WI38 (cell line): ENCODE measurements around the gene SRPK2.

ENCODE experiments used
- H3K4me3 ChIP-seq: 2 replicates; pipeline ENCODE4 v1.5.1; 2011; ENCODE audit warnings: low read depth, mild to moderate bottlenecking, control low read depth, low read length
- CTCF ChIP-seq: IDR thresholded peaks from 2 replicates; pipeline ENCODE4 v1.5.1; 2012; ENCODE audit warnings: low read depth, mild to moderate bottlenecking, control low read depth, low read length

Gene SRPK2

GRCh38 chr7:105189859-105190492 lies 198.7 kb downstream of the SRPK2 start:
- H3K4me3 ChIP-seq = no peak overlapping the region
- TF ChIP-seq CTCF = no peak

- TF ChIP-seq CTCF = no peak
- no peak overlapping the region for H3K4me3 ChIP-seq
Measured at GRCh38 chr7:105188201-105188600, 200.5 kb downstream of the SRPK2 start.

- no peak overlapping the region for H3K4me3 ChIP-seq
- no peak for TF ChIP-seq CTCF
Measured at GRCh38 chr7:105187302-105188169, 201.2 kb downstream of the SRPK2 start.

GRCh38 chr7:105185290-105186010 lies 203.3 kb downstream of the SRPK2 start:
- no peak for TF ChIP-seq CTCF
- no peak overlapping the region for H3K4me3 ChIP-seq

GRCh38 chr7:105180002-105180401 lies 208.7 kb downstream of the SRPK2 start:
- H3K4me3 ChIP-seq = no peak overlapping the region
- TF ChIP-seq CTCF = no peak

GRCh38 chr7:105178928-105179541 lies 209.7 kb downstream of the SRPK2 start:
- TF ChIP-seq CTCF = no peak
- no peak overlapping the region for H3K4me3 ChIP-seq
